ENCODE results near the gene IMMP2L. TPM values are rescaled to one million over a fixed set of nuclear protein-coding genes. Genes with fewer than 3 reads are reported as not detected.
"Not testable (repeated sequence)": the region's sequence is repeated elsewhere in the genome, so short reads cannot be mapped to it uniquely, and the experiment has no call there.

The IMMP2L gene
- total RNA-seq, 2 donors from 2014 or later = 13.1 to 22.7 TPM

- no peak overlapping the region for H3K27ac ChIP-seq
- H3K4me1 ChIP-seq (ENCODE audit: control insufficient read depth in 1 of 2, low read depth in 2 of 2) = peaks cover 0 to 4% of the 10 kb centered on the region in 2 donors
- H3K4me3 ChIP-seq = no peak overlapping the region
- no peaks in the 10 kb centered on the region for H3K9me3 ChIP-seq
- H3K36me3 ChIP-seq = no peaks in the 10 kb centered on the region
- DNase-seq (ENCODE audit: low spot score) (no peak), ATAC-seq (ENCODE audit: insufficient number of reproducible peaks, low FRiP score, low read depth) (no peak)
- H3K27me3 ChIP-seq (replicated peaks; ENCODE audit: insufficient read depth) = no peaks in the 10 kb centered on the region
- TF ChIP-seq CTCF (IDR thresholded peaks at IDR 0.05) = no peak
Observed at GRCh38 chr7:111272092-111272491, 290.2 kb downstream of the IMMP2L start.

GRCh38 chr7:111270794-111271193 is 291.5 kb downstream of the IMMP2L start:
- DNase-seq (ENCODE audit: low spot score); H3K36me3 ChIP-seq; H3K27ac ChIP-seq; H3K4me1 ChIP-seq (ENCODE audit: control insufficient read depth in 1 of 2, low read depth in 2 of 2); ATAC-seq (ENCODE audit: insufficient number of reproducible peaks, low FRiP score, low read depth); H3K27me3 ChIP-seq (replicated peaks; ENCODE audit: insufficient read depth); H3K4me3 ChIP-seq; H3K9me3 ChIP-seq: not testable (repeated sequence)

GRCh38 chr7:111268941-111269340 is 293.4 kb downstream of the IMMP2L start:
- no peaks in the 10 kb centered on the region for H3K9me3 ChIP-seq
- ATAC-seq (ENCODE audit: insufficient number of reproducible peaks, low FRiP score, low read depth) (no peak), DNase-seq (ENCODE audit: low spot score) (no peak)
- no peaks in the 10 kb centered on the region for H3K27me3 ChIP-seq (replicated peaks; ENCODE audit: insufficient read depth)
- peaks cover 17 to 27% of the 10 kb centered on the region in 2 donors for H3K4me1 ChIP-seq (ENCODE audit: control insufficient read depth in 1 of 2, low read depth in 2 of 2)
- TF ChIP-seq CTCF (IDR thresholded peaks at IDR 0.05) = no peak
- no peak overlapping the region for H3K4me3 ChIP-seq
- no peaks in the 10 kb centered on the region for H3K36me3 ChIP-seq
- no peak overlapping the region for H3K27ac ChIP-seq

- Histone ChIP-seq H3K27ac (no peak overlapping the region), H3K9me3 (no peaks in the 10 kb centered on the region), H3K4me3 (no peak overlapping the region), H3K27me3 (replicated peaks; ENCODE audit: insufficient read depth) (no peaks in the 10 kb centered on the region), H3K4me1 (ENCODE audit: control insufficient read depth in 1 of 2, low read depth in 2 of 2) (peaks cover 20 to 32% of the 10 kb centered on the region in 2 donors), H3K36me3 (no peaks in the 10 kb centered on the region)
- ATAC-seq (ENCODE audit: insufficient number of reproducible peaks, low FRiP score, low read depth) = no peak
- DNase-seq (ENCODE audit: low spot score) = no peak
- no peak for TF ChIP-seq CTCF (IDR thresholded peaks at IDR 0.05)
Observed at GRCh38 chr7:111266613-111267012, 295.7 kb downstream of the IMMP2L start.

GRCh38 chr7:111265394-111265793 is 296.9 kb downstream of the IMMP2L start:
- Histone ChIP-seq H3K4me1 (ENCODE audit: control insufficient read depth in 1 of 2, low read depth in 2 of 2) (peaks cover 20 to 32% of the 10 kb centered on the region in 2 donors), H3K27me3 (replicated peaks; ENCODE audit: insufficient read depth) (no peaks in the 10 kb centered on the region), H3K4me3 (no peak overlapping the region), H3K9me3 (no peaks in the 10 kb centered on the region), H3K27ac (no peak overlapping the region), H3K36me3 (no peaks in the 10 kb centered on the region)
- DNase-seq (ENCODE audit: low spot score) (no peak), ATAC-seq (ENCODE audit: insufficient number of reproducible peaks, low FRiP score, low read depth) (no peak)
- no peak for TF ChIP-seq CTCF (IDR thresholded peaks at IDR 0.05)

GRCh38 chr7:111264981-111265380 is 297.3 kb downstream of the IMMP2L start:
- TF ChIP-seq CTCF (IDR thresholded peaks at IDR 0.05) = no peak
- no peak for ATAC-seq (ENCODE audit: insufficient number of reproducible peaks, low FRiP score, low read depth)
- no peaks in the 10 kb centered on the region for H3K27me3 ChIP-seq (replicated peaks; ENCODE audit: insufficient read depth)

More at GRCh38 chr7:111264981-111265380, 297.3 kb downstream of the IMMP2L start:
- no peak for DNase-seq (ENCODE audit: low spot score)
- Histone ChIP-seq H3K4me3 (no peak overlapping the region), H3K36me3 (no peaks in the 10 kb centered on the region), H3K4me1 (ENCODE audit: control insufficient read depth in 1 of 2, low read depth in 2 of 2) (peaks cover 20 to 32% of the 10 kb centered on the region in 2 donors), H3K9me3 (no peaks in the 10 kb centered on the region), H3K27ac (no peak overlapping the region)

Measured in thoracic aorta (tissue), 2 donors.